ENCODE data around the gene SLC25A51. TPM values are rescaled to one million over a fixed set of nuclear protein-coding genes. Genes with fewer than 3 reads are reported as not detected.
A peak's percentile ranks its signal among the peaks of the same experiment; 100 is the strongest.

The SLC25A51 gene
- total RNA-seq, 1 experiment from 2014 or later: 23.4 TPM

- TF ChIP-seq TCF7L2 (IDR thresholded peaks at IDR 0.05; ENCODE audit: low read depth, low read length): no peak
- no peak for TF ChIP-seq CTCF (IDR thresholded peaks at IDR 0.05)
- TF ChIP-seq REST (IDR thresholded peaks at IDR 0.05; ENCODE audit: insufficient read depth in 1 of 2, low read depth in 2 of 2, low read length in 1 of 2): no peak
- no peak for TF ChIP-seq POLR2AphosphoS5 (IDR thresholded peaks at IDR 0.05; ENCODE audit: low read depth, low read length)
- no peak for TF ChIP-seq SIN3A (IDR thresholded peaks at IDR 0.05; ENCODE audit: borderline replicate concordance, insufficient read depth, low read depth, low read length)
- H3K9me3 ChIP-seq (ENCODE audit: control insufficient read depth, insufficient read depth, low read depth, low read length): no peaks in the 10 kb centered on the region
- no peak overlapping the region for H3K4me3 ChIP-seq (ENCODE audit: low read depth in 2 of 2, low read length in 2 of 2)
- DNase-seq (ENCODE audit: low read depth, low spot score): no peak
- intact Hi-C loops (cut with micrococcal nuclease; ENCODE audit: unreplicated experiment): loop anchor here (10.0 kb wide), 1 partner anchor 125 kb away; the partner anchor contains the start of gene SHB
- peaks cover 55% of the 10 kb centered on the region for H3K4me1 ChIP-seq (ENCODE audit: control insufficient read depth, insufficient read depth, low read length)
- ChIA-PET POLR2A (interaction anchor here (0.5 kb wide), 1 partner anchor 70 kb away, joined by 3 read pairs; no protein-coding TSS in a partner anchor), CTCF (no interaction called here)
- H3K36me3 ChIP-seq (ENCODE audit: control insufficient read depth, insufficient read depth, low read length): peaks cover 2% of the 10 kb centered on the region
- peak overlapping the region; percentile 25 for H3K27ac ChIP-seq (ENCODE audit: low read length)
- BruUV-seq (replicated peaks): no TSS peak
- in situ Hi-C loops (cut with HindIII; ENCODE audit: low pct_unique_long_range_greater_than_20kb, low sequenced_read_pairs): no loop called here
- ATAC-seq: no peak
- H3K27me3 ChIP-seq (ENCODE audit: control insufficient read depth, insufficient read depth, low read length): no peaks in the 10 kb centered on the region
Observed at GRCh38 chr9:37939575-37940095, 35.7 kb upstream of the SLC25A51 start.

GRCh38 chr9:37938121-37938891 is 34.4 kb upstream of the SLC25A51 start:
- peak; percentile 76 for ATAC-seq
- peaks cover 2% of the 10 kb centered on the region for H3K36me3 ChIP-seq (ENCODE audit: control insufficient read depth, insufficient read depth, low read length)
- CTCF ChIA-PET: no interaction called here
- no peak overlapping the region for H3K4me3 ChIP-seq (ENCODE audit: low read depth in 2 of 2, low read length in 2 of 2)
- no peak for TF ChIP-seq CTCF (IDR thresholded peaks at IDR 0.05)
- peak; percentile 45; the same call in 1 of the 2 replicates for TF ChIP-seq POLR2AphosphoS5 (IDR thresholded peaks at IDR 0.05; ENCODE audit: low read depth, low read length)
- no peak for TF ChIP-seq REST (IDR thresholded peaks at IDR 0.05; ENCODE audit: insufficient read depth in 1 of 2, low read depth in 2 of 2, low read length in 1 of 2)
- no peak for TF ChIP-seq SIN3A (IDR thresholded peaks at IDR 0.05; ENCODE audit: borderline replicate concordance, insufficient read depth, low read depth, low read length)
- no peak for TF ChIP-seq TCF7L2 (IDR thresholded peaks at IDR 0.05; ENCODE audit: low read depth, low read length)
- H3K9me3 ChIP-seq (ENCODE audit: control insufficient read depth, insufficient read depth, low read depth, low read length): no peaks in the 10 kb centered on the region
- intact Hi-C loops (cut with micrococcal nuclease; ENCODE audit: unreplicated experiment): loop anchor here (10.0 kb wide), 1 partner anchor 126 kb away; the partner anchor contains the start of gene SHB
- POLR2A ChIA-PET: no interaction called here
- no peak for DNase-seq (ENCODE audit: low read depth, low spot score)
- peaks cover 46% of the 10 kb centered on the region for H3K4me1 ChIP-seq (ENCODE audit: control insufficient read depth, insufficient read depth, low read length)
- no peaks in the 10 kb centered on the region for H3K27me3 ChIP-seq (ENCODE audit: control insufficient read depth, insufficient read depth, low read length)
- H3K27ac ChIP-seq (ENCODE audit: low read length): peak overlapping the region; percentile 25
- no TSS peak for BruUV-seq (replicated peaks)
- in situ Hi-C loops (cut with HindIII; ENCODE audit: low pct_unique_long_range_greater_than_20kb, low sequenced_read_pairs): no loop called here
